Smooth muscle cell of the coronary artery (primary cell): ENCODE data around the gene ZNF669. TPM values are rescaled to one million over a fixed set of nuclear protein-coding genes. Genes with fewer than 3 reads are reported as not detected.

Experiments used
- total RNA-seq: library from RNA; depleted of rRNA; stranded (reverse); fragments of >200 nt; gene quantifications from 2 replicates; pipeline ENCODE4 v1.2.3, GENCODE V29; 2014; ENCODE audit warnings: low replicate concordance

Gene ZNF669
- total RNA-seq: 3.5 and 7.4 TPM in 2 replicates

GRCh38 chr1:247103859-247104591 lies at the start of gene ZNF669:
Gene ZNF669 (minus strand): TSS chr1:247104356. CDS start chr1:247104199, 157 bp downstream.

GRCh38 chr1:247078258-247079140 lies 25.7 kb downstream of the ZNF669 start, which contains the start of gene ZNF670:
Gene ZNF670 (minus strand): TSS chr1:247078811. CDS start chr1:247078596, 215 bp downstream.

Other genes starting within 250 kb of the ZNF669 start
- 11.9 and 16.5 TPM in 2 replicates for gene AHCTF1, start 172.4 kb downstream of the ZNF669 start, total RNA-seq
- gene ZNF695, start 96.3 kb downstream of the ZNF669 start, total RNA-seq: 1.8 and 2.0 TPM in 2 replicates
- 0.23 and 2.0 TPM in 2 replicates for gene ZNF670, start 25.5 kb downstream of the ZNF669 start, total RNA-seq
- gene ZNF124, start 67.7 kb upstream of the ZNF669 start, total RNA-seq: 16.0 and 45.1 TPM in 2 replicates
- gene VN1R5, start 151.7 kb upstream of the ZNF669 start, total RNA-seq: not detected in 2 replicates
- gene ZNF496, start 227.5 kb upstream of the ZNF669 start, total RNA-seq: 4.4 and 11.5 TPM in 2 replicates